H1 (cell line): Measurements from ENCODE around the gene OR2V2. TPM values are rescaled to one million over a fixed set of nuclear protein-coding genes. Genes with fewer than 3 reads are reported as not detected.

ENCODE experiments used
- CTCF ChIA-PET: fragments of 300-600 bp; sonication (Branson Sonifier 250); formaldehyde crosslinking; loops from one replicate; lab custom pipeline; 2021; ENCODE audit not compliant: partially characterized antibody; lab: Charles Lee
- POLR2A ChIA-PET: fragments of 300-600 bp; sonication (Branson Sonifier 250); formaldehyde crosslinking; loops from one replicate; lab custom pipeline; 2021; ENCODE audit warnings: inconsistent platforms; ENCODE audit not compliant: partially characterized antibody; lab: Charles Lee
- DNase-seq, 2 experiments: peaks; one replicate each; pipeline versions ENCODE4 v3.0.0 to v3.0.0-alpha.2; 2010 to 2022; ENCODE audit warnings: low spot score in 2 of 2, low read depth in 1 of 2, mixed read lengths in 1 of 2
- FAIRE-seq: peaks from 2 replicates; lab custom pipeline; 2011; peaks lifted over from hg19 to GRCh38; lab: Jason Lieb, UNC
- H2AFZ ChIP-seq: 2 replicates; pipeline ENCODE4 v1.8.1; 2012; ENCODE audit warnings: low read length, inconsistent platforms
- H2AK5ac ChIP-seq: 2 replicates; pipeline ENCODE4 v1.6.1; 2013; ENCODE audit warnings: low read depth, low read length
- H2BK120ac ChIP-seq: replicated peaks from 2 replicates; pipeline ENCODE3; 2013; ENCODE audit warnings: low read depth, low read length, inconsistent platforms
- H2BK12ac ChIP-seq: 2 replicates; pipeline ENCODE4 v1.6.1; 2013; ENCODE audit warnings: low read depth, low read length
- H2BK15ac ChIP-seq: 2 replicates; pipeline ENCODE4 v1.6.1; 2013; ENCODE audit warnings: low read length
- H2BK20ac ChIP-seq: 2 replicates; pipeline ENCODE4 v1.6.1; 2013; ENCODE audit warnings: low read length
- H2BK5ac ChIP-seq: 2 replicates; pipeline ENCODE4 v1.6.1; 2013; ENCODE audit warnings: low read depth, low read length
- H3K14ac ChIP-seq: 2 replicates; pipeline ENCODE4 v1.6.1; 2013; ENCODE audit warnings: inconsistent platforms; ENCODE audit not compliant: insufficient read length
- H3K18ac ChIP-seq: 2 replicates; pipeline ENCODE4 v1.6.1; 2013; ENCODE audit warnings: low read length; ENCODE audit errors: extremely low read depth
- H3K23ac ChIP-seq: 2 replicates; pipeline ENCODE4 v1.6.1; 2013; ENCODE audit warnings: inconsistent platforms; ENCODE audit not compliant: insufficient read length
- H3K23me2 ChIP-seq: 2 replicates; pipeline ENCODE4 v1.6.1; 2013; ENCODE audit warnings: low read depth, low read length
- H3K27ac ChIP-seq: 2 replicates; pipeline ENCODE4 v1.6.1; 2011; ENCODE audit warnings: low read depth, low read length, inconsistent platforms
- H3K27me3 ChIP-seq, 4 experiments: replicated peaks in 1 of 4; 1 replicate in 1 of 4; 2 replicates in 3 of 4; pipeline versions ENCODE4 v1.6.1 to v1.8.1; 2011 to 2013; ENCODE audit warnings: low read length in 3 of 4, mild to moderate bottlenecking in 3 of 4, inconsistent platforms in 2 of 4, mixed read lengths in 2 of 4, moderate library complexity in 1 of 4; ENCODE audit not compliant: control insufficient read depth in 3 of 4, insufficient read depth in 3 of 4; ENCODE audit errors: extremely low read depth in 1 of 4
- H3K36me3 ChIP-seq, 4 experiments: 2 replicates each; pipeline versions ENCODE4 v1.6.1 to v1.8.1; 2011 to 2013; ENCODE audit warnings: mild to moderate bottlenecking in 4 of 4, low read length in 3 of 4, moderate library complexity in 2 of 4, control low read depth in 1 of 4, inconsistent platforms in 1 of 4; ENCODE audit not compliant: insufficient read depth in 4 of 4, control insufficient read depth in 2 of 4
- H3K4ac ChIP-seq: replicated peaks from 2 replicates; pipeline ENCODE3; 2013; ENCODE audit warnings: low read length, low read depth, mixed read lengths, inconsistent platforms; ENCODE audit not compliant: insufficient read length
- H3K4me1 ChIP-seq, 4 experiments: replicated peaks in 1 of 4; 1 replicate in 1 of 4; 2 replicates in 3 of 4; pipeline versions ENCODE4 v1.6.1 to v1.8.1; 2011 to 2013; ENCODE audit warnings: low read length in 3 of 4, inconsistent platforms in 2 of 4, mixed read lengths in 1 of 4; ENCODE audit not compliant: insufficient read depth in 4 of 4, control insufficient read depth in 3 of 4
- H3K4me2 ChIP-seq, 2 experiments: 2 replicates each; pipeline versions ENCODE4 v1.6.1 to v1.8.1; 2011 to 2013; ENCODE audit warnings: low read depth in 2 of 2, low read length in 2 of 2, control low read depth in 1 of 2, inconsistent platforms in 1 of 2, mild to moderate bottlenecking in 1 of 2; ENCODE audit not compliant: insufficient read depth in 1 of 2
- H3K4me3 ChIP-seq, 4 experiments: fragments of 200-600, 300-600 bp in 1 of 4; sonication (generic), shearing (Covaris generic), sonication (Bioruptor Twin) in 1 of 4; 2 replicates each; pipeline versions ENCODE4 v1.5.1 to v1.8.1; 2011 to 2016; ENCODE audit warnings: low read length in 4 of 4, low read depth in 3 of 4, control low read depth in 2 of 4, inconsistent platforms in 2 of 4, mild to moderate bottlenecking in 2 of 4, mixed read lengths in 1 of 4, moderate library complexity in 1 of 4; ENCODE audit not compliant: insufficient read depth in 2 of 4; ENCODE audit errors: extremely low read depth in 1 of 4
- H3K56ac ChIP-seq: replicated peaks from 2 replicates; pipeline ENCODE3; 2013; ENCODE audit warnings: low read depth, mild to moderate bottlenecking, mixed read lengths, low read length, inconsistent platforms; ENCODE audit not compliant: insufficient read length
- H3K79me1 ChIP-seq: 2 replicates; pipeline ENCODE4 v1.6.1; 2013; ENCODE audit warnings: low read depth, low read length, control low read depth
- H3K79me2 ChIP-seq, 2 experiments: 2 replicates each; pipeline versions ENCODE4 v1.6.1 to v1.8.1; 2012 to 2013; ENCODE audit warnings: low read length in 2 of 2, mild to moderate bottlenecking in 2 of 2, inconsistent platforms in 1 of 2; ENCODE audit not compliant: insufficient read depth in 2 of 2, control insufficient read depth in 1 of 2
- H3K9ac ChIP-seq, 4 experiments: replicated peaks in 1 of 4; 1 replicate in 1 of 4; 2 replicates in 3 of 4; pipeline versions ENCODE4 v1.6.1 to v1.8.1; 2011 to 2013; ENCODE audit warnings: low read depth in 3 of 4, low read length in 3 of 4, control low read depth in 2 of 4, mild to moderate bottlenecking in 2 of 4, moderate library complexity in 2 of 4, inconsistent platforms in 1 of 4; ENCODE audit errors: extremely low read depth in 1 of 4
- H3K9me3 ChIP-seq, 2 experiments: 2 replicates each; pipeline versions ENCODE4 v1.6.1 to v1.8.1; 2012 to 2013; ENCODE audit warnings: mild to moderate bottlenecking in 2 of 2, moderate library complexity in 2 of 2, control low read depth in 1 of 2, inconsistent platforms in 1 of 2, low read depth in 1 of 2, low read length in 1 of 2, mixed read lengths in 1 of 2; ENCODE audit not compliant: insufficient read depth in 2 of 2
- H4K20me1 ChIP-seq, 2 experiments: replicated peaks in 1 of 2; 2 replicates each; pipeline versions ENCODE3 to v1.8.1; 2011 to 2013; ENCODE audit warnings: inconsistent platforms in 2 of 2, low read length in 2 of 2, mild to moderate bottlenecking in 1 of 2; ENCODE audit not compliant: insufficient read depth in 2 of 2, control insufficient read depth in 1 of 2
- H4K5ac ChIP-seq: 2 replicates; pipeline ENCODE4 v1.6.1; 2013; ENCODE audit warnings: low read length, low read depth, mixed read lengths, inconsistent platforms; ENCODE audit not compliant: insufficient read length
- H4K8ac ChIP-seq: 2 replicates; pipeline ENCODE4 v1.8.0; 2013; ENCODE audit warnings: mild to moderate bottlenecking, moderate library complexity, low read length, inconsistent platforms; ENCODE audit not compliant: insufficient read depth; ENCODE audit errors: extremely low read depth
- H4K91ac ChIP-seq: replicated peaks from 2 replicates; pipeline ENCODE3; 2013; ENCODE audit warnings: low read length, mixed read lengths, inconsistent platforms; ENCODE audit not compliant: insufficient read length
- CBX5 ChIP-seq: fragments of 300-800, 300-1000 bp; sonication (generic); IDR thresholded peaks from 2 replicates; pipeline ENCODE4 v1.7.1; 2016; ENCODE audit warnings: antibody characterized with exemption, low read length, low read depth
- CHD1 ChIP-seq: IDR thresholded peaks from 2 replicates; pipeline ENCODE4 v1.6.1; 2012; ENCODE audit warnings: low read depth, low read length, improper control_type of control experiment
- POLR2AphosphoS5 ChIP-seq: IDR thresholded peaks from 2 replicates; pipeline ENCODE4 v1.6.1; 2011; ENCODE audit warnings: low read depth, low read length
- POU5F1 ChIP-seq: IDR thresholded peaks from 2 replicates; pipeline ENCODE4 v1.6.1; 2011; ENCODE audit warnings: low read depth, mild to moderate bottlenecking, low read length, moderate library complexity
- RBBP5 ChIP-seq: IDR thresholded peaks from 2 replicates; pipeline ENCODE4 v1.7.1; 2012; ENCODE audit warnings: low read depth, mild to moderate bottlenecking, inconsistent platforms, low read length, moderate library complexity, borderline replicate concordance
- RNF2 ChIP-seq: fragments of 200-900, 300-1000 bp; sonication (generic); IDR thresholded peaks from 2 replicates; pipeline ENCODE4 v1.7.1; 2016; ENCODE audit warnings: borderline replicate concordance, low read depth, mild to moderate bottlenecking, antibody characterized with exemption, low read length; ENCODE audit not compliant: poor library complexity, severe bottlenecking; ENCODE audit errors: missing control alignments
- SP4 ChIP-seq: IDR thresholded peaks from 2 replicates; pipeline ENCODE4 v1.6.1; 2012; ENCODE audit warnings: low read length, inconsistent platforms
- WGBS, 2 experiments: shearing (Covaris generic) in 1 of 2; methylation state at CpG; one replicate each; pipeline versions ENCODE4 v1.1.6 to v1.1.7; 2013 to 2015; ENCODE audit warnings: low lambda C conversion rate in 2 of 2, mixed read lengths in 2 of 2, inconsistent platforms in 1 of 2, low coverage in 1 of 2, missing lambda C conversion rate in 1 of 2; ENCODE audit not compliant: insufficient replicate concordance in 2 of 2, insufficient coverage in 1 of 2, insufficient read length in 1 of 2; ENCODE audit errors: extremely low coverage in 1 of 2, missing lambda C conversion rate in 1 of 2; 5-methylcytosine and 5-hydroxymethylcytosine counted together
- polyA plus RNA-seq, 7 experiments: library from polyadenylated mRNA; depleted of rRNA in 3 of 7; stranded (reverse) in 5 of 7; unstranded in 2 of 7; fragments of >200 nt in 5 of 7; fragments of 200-250 nt in 2 of 7; gene quantifications; 1 replicate in 5 of 7; 2 replicates in 1 of 7; 4 replicates in 1 of 7; pipeline versions ENCODE4 v1.2.1 to v1.2.3, GENCODE V29; 2011 to 2013; ENCODE audit warnings: missing spikeins in 2 of 7, mixed read lengths in 2 of 7
- total RNA-seq: library from RNA; stranded (reverse); fragmentation: NEBNext Ultra II Directional; extraction: Animal tissue kit (Norgen Biotek cat#: 25700); gene quantifications from 2 replicates; pipeline ENCODE4 v1.2.1, GENCODE V29; 2021
- TF ChIP-seq, protein P1 (sequence below): IDR thresholded peaks from 2 replicates; pipeline ENCODE4 v1.6.1; 2011; ENCODE audit warnings: low read depth, mild to moderate bottlenecking, low read length; ENCODE audit not compliant: insufficient read depth

OR2V2 gene
- total and polyA plus RNA-seq, 2 of the 8 experiments (the other 6 are each of a cell fraction or from before 2014, with no cell fraction given): not detected

DNA sequence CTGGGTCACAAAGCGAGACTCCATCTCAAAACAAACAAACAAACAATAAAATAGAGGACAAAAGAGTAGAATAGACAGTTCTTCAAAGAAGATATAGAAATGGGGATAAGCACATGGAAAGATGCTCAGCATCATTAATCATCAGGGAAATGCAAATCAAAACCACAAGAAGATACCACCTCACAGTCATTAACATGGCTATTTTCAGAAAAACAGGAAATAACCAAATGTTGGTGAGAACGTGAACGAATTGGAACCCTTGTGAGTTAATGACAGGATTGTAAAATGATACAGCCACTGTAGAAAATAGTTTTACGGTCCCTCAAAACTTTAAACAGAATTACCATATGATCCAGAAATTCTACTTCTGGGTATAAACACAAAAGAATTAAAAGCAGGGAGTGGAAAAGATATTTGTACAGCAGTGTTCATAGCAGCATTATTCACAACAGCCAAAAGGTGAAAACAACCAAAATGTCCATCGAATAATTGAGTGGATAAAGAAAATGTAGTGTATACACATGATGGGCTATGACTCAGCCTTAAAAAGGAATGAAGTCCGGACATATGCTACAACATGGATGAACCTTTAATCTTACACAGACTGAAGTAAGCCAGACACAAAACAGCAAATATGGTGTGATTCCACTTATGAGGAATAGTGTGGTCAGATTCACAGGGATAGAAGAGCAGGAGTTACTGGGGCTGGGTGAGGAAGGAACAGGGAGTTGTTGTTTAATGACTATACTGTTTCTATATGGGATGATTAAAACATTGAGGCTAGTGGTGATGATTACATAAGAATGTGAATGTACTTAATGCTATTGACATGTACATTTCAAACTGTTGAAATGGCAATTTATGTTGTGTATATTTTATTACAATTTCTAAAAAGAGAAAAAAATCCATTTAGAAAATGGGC lies 19.7 kb downstream of the OR2V2 start:
- H3K23me2 ChIP-seq: peaks cover 18% of the 10 kb centered on the region

More for the DNA sequence above, 19.7 kb downstream of the OR2V2 start:
- Histone ChIP-seq H2BK12ac (no peak overlapping the region), H3K27ac (no peak overlapping the region), H3K9me3 (no peaks in the 10 kb centered on the region), H3K23ac (no peak overlapping the region), H2AK5ac (no peak overlapping the region), H3K36me3 (no peaks in the 10 kb centered on the region), H3K4me3 (peak overlapping the region in 1 of 4 experiments; percentile 40; a peak in 1 of 8 replicates), H2BK5ac (no peak overlapping the region), H4K20me1 (no peaks in the 10 kb centered on the region), H3K4ac (no peak overlapping the region), H3K79me2 (no peaks in the 10 kb centered on the region), H2BK15ac (no peak overlapping the region), H3K4me1 (peaks cover 0 to 3% (median 0%) of the 10 kb centered on the region in 4 experiments; a peak in 3 of 7 replicates), H2BK120ac (no peak overlapping the region)
- POLR2A ChIA-PET: interaction anchor here (1.8 kb wide), 1 partner anchor 18 kb away, joined by 4 read pairs; no protein-coding TSS in a partner anchor
- FAIRE-seq: no peak
- TF ChIP-seq POU5F1 (no peak), SP4 (no peak), CBX5 (no peak), POLR2AphosphoS5 (no peak), RBBP5 (no peak), RNF2 (no peak), CHD1 (no peak)
- TF ChIP-seq, protein P1, sequence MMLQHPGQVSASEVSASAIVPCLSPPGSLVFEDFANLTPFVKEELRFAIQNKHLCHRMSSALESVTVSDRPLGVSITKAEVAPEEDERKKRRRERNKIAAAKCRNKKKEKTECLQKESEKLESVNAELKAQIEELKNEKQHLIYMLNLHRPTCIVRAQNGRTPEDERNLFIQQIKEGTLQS: no peak
- TF ChIP-seq, all 59 proteins: peak for 0
- Histone ChIP-seq H4K91ac (no peak overlapping the region), H3K14ac (no peak overlapping the region), H2BK20ac (no peak overlapping the region), H4K5ac (no peak overlapping the region), H3K9ac (no peak overlapping the region), H4K8ac (no peak overlapping the region), H2AFZ (no peak overlapping the region), H3K18ac (no peak overlapping the region), H3K79me1 (no peaks in the 10 kb centered on the region), H3K56ac (no peak overlapping the region), H3K27me3 (peaks cover 6 to 31% (median 26%) of the 10 kb centered on the region in 4 experiments), H3K4me2 (peak overlapping the region in 1 of 2 experiments; percentile 95; a peak in 2 of 4 replicates)
- CTCF ChIA-PET: interaction anchor here (1.0 to 2.1 kb wide), 13 partner anchors 7 to 375 kb away, joined by 3 to 26 read pairs (median 4); no protein-coding TSS in a partner anchor
- no peak for DNase-seq
- 87% methylated on average over 6 of the region's 6 CpGs; no CpG with 5 or more reads in 1 of the 2 experiments for WGBS, 2 experiments
